Right kidney (tissue), 1 donor: ENCODE measurements around the gene SRD5A1.

Experiments used
- DNase-seq: peaks from one replicate; pipeline ENCODE4 v3.0.0-alpha.2; 2016

SRD5A1 gene

DNA sequence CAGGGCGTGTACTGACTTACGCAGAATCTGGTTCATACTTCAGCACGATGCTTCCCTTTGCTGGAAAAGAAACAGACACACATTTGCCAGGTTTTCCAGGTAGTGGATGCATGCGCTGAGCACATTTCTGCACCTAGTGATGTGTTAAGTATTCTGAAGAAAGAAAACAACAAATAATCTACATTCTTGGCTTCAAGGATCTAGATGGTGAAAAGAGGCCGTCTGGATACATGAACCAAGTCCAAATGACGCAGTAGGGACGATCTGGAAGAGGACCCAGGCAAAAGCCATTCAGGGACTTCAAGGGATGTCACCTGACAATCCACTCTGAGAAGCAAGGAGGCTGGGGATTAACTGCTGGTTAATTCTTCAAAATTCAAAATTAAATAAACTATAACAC, 30.8 kb upstream of the SRD5A1 start:
- no peak for DNase-seq

- DNase-seq = no peak
Observed at GRCh38 chr5:6603643-6604042, 29.6 kb upstream of the SRD5A1 start.

DNA sequence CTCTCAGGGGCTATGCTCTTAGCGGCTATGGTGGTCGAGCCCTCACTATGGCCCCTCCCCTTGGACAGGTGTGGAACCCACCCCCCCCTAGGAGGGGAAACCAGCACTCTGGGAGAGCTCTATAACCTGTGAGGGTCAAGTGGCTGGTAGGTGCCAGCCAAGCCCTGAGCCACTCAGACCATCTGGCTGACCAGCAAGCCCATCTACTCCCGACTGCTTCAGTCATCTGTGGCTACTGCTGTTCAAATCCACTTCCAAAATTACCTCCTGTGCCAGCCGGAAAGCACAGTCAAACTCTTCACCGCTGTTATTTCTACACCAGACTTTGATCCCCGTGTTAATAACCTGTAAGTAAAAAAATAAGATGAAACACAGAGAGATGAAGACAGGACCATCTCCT, 28.9 kb upstream of the SRD5A1 start:
- no peak for DNase-seq

- no peak for DNase-seq
Observed at GRCh38 chr5:6604946-6605345, 28.3 kb upstream of the SRD5A1 start.

DNA sequence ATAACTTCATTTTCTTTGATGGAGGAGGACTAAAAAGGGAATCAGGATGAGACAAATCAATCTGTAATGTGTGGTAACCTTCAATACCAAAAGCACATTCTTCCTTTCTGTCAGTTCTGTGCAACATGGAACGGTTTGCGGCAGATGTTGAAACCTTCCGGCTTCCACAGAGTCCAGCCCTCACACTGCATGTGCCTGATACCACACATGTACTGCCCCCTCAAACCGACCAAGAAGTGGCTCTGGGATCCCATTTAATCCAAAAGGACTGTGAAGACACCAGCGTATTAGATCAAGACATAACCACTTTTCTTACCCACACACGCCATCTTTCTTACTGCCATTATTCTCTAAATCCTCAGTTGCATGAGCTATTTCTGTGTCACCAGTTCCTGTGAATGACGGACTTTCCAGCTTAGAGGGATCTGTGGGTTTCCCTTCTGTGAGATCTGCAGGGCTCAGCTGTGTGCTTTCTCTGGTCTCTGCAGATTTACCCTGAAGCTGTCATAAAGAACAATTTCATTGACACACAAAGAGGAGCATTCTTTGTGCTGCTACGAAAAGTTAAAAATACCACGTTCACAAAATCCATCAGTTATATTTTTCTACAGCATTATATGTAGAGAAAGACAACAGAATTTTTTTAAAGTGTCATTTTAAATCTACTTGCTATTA, 26.2 kb upstream of the SRD5A1 start:
- DNase-seq = no peak

DNA sequence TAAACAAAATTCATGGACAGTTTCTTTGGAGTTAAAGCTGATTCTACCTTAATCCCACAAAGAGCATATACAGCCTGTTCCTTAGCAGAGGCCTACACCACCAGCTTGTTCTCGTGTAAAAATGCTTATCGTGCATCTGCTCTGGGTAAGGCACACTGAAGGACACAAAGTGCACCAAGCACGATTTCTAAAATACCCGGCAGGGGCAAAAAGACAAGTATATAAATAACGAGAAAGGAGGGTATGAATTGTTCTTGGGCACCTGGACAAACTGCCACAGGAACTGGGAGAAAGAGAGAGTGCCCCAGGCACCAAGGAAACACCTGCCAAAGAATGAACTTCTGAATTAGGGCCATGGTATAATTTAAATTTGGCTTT, 25.7 kb upstream of the SRD5A1 start:
- no peak for DNase-seq

- DNase-seq = no peak
Observed at GRCh38 chr5:6608016-6608415, 25.2 kb upstream of the SRD5A1 start.

GRCh38 chr5:6611334-6612256, 21.6 kb upstream of the SRD5A1 start:
- peak; percentile 9 for DNase-seq

DNA sequence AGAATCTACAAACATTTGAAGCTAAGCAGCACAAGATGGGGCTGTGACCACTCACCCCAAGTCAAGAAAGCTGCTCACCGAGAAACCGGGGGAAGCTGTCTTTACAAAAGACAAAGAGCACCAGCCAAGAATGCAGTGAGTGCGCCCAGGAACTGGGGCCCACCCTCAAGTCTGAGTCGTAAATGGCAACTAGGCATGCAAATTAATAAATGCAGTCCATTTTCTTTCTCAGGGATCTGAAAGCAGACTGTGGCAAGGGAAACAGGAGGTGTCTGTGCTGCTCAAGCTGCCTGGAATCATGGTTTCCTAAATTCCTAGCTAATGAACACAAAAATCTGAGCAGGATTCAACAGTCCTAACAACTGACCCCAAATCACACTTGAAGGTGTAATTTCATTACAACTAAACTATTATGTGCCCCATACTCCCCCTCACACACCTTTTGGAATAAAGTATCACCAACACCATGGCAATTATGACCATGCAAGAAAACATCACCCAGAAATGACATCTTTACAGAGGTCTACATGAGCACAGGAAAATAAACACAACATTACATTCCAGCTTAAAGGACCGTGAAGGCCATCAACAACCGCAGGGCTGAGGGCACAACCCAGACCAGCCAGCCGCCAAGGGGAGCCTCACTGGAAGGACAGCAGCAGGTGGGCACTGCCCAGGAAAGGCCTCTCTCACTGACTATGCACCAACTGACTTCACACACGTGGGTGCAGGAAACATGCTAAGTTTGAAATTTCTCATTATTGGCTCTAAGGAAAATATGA, 18.0 kb upstream of the SRD5A1 start:
- no peak for DNase-seq

GRCh38 chr5:6616632-6617031, 16.6 kb upstream of the SRD5A1 start:
- no peak for DNase-seq

DNA sequence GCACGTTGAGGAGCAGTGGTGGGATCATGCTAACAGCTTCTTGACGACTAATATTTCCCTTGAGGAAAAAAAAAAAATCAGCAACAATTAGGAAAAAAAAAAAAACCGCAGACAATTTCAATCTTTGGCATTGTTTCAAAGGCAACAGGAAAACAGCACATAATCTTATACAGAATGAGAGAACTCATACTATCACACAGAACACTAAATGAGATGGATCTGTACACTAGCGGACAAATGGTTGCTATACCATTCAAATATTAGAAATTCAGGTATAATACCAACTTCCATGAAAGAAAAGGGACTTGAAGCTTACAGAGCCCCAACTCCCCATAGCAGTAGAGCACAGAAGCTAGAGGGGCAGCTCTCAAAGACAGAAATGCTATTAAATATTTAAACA, 10.0 kb upstream of the SRD5A1 start:
- no peak for DNase-seq

DNA sequence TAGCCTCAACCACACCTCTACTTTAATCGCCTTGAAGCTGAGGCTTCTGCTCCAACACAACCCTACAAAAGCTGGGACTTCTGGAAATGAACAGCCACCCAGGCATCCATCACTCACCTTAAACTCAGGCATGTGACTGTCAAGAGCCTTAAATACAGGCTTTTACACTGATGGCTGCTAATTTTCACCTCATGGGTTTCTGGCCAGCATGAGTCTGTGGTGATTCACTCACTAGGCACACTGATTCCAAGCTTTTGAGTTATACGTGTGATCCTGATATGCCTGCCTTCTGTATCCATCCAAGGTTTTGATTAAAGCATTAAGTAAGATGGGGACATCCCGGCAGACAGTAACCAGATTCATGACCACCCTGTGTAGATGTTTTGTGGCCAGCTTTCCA, 9.3 kb upstream of the SRD5A1 start:
- no peak for DNase-seq

- no peak for DNase-seq
Observed at GRCh38 chr5:6626508-6626907, 6.7 kb upstream of the SRD5A1 start.

- no peak for DNase-seq
Observed at GRCh38 chr5:6631441-6631840, 1.8 kb upstream of the SRD5A1 start.

- DNase-seq = no peak
Observed at GRCh38 chr5:6632324-6632887, 834 bp upstream of the SRD5A1 start.

DNA sequence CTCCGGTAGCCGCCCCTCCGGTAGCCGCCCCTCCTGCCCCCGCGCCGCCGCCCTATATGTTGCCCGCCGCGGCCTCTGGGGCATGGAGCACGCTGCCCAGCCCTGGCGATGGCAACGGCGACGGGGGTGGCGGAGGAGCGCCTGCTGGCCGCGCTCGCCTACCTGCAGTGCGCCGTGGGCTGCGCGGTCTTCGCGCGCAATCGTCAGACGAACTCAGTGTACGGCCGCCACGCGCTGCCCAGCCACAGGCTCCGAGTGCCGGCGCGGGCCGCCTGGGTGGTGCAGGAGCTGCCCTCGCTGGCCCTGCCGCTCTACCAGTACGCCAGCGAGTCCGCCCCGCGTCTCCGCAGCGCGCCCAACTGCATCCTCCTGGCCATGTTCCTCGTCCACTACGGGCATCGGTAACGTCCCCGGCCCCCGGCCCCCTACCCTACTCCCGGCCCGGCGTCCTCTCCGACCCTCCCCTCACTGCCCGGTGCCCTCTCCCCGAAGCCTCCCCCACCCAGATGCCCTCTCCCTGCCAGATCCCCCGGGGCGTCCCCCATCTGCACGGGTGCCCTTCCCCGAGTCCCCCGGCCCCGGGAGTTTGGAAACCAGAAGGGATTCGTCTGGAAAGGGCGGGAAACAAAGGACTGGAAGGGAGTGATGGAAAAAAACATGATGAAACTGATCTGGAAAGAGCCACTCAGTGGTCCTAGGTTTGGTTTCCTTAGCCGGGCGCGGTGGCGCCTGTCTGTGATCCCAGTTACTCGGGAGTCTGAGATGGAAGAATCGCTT, 417 bp downstream of the SRD5A1 start:
- DNase-seq = peak; percentile 83

- no peak for DNase-seq
Observed at GRCh38 chr5:6634306-6634705, 1.1 kb downstream of the SRD5A1 start.

GRCh38 chr5:6634788-6635430, 1.7 kb downstream of the SRD5A1 start:
- no peak for DNase-seq

DNA sequence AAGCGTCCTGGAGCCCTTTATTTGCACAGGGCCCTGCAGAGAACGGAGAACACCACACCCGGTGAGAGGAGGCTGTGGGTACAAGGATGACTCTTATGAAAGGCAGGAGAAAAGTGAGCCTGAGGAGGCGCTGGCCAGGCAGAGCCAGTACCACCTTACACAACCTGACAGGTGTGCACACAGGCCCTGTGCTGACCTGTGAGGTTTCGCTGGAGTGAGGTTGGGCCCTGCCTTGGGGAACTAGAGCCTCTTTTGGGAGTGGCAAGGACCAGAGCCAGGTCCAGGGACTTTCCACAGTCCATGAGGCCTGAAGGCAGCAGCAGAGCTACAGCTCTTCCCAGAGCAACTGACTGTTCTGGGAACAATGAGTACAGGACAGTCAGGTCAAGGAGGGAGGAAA, 3.1 kb downstream of the SRD5A1 start:
- no peak for DNase-seq

GRCh38 chr5:6637022-6637421, 3.8 kb downstream of the SRD5A1 start:
- DNase-seq = no peak

DNA sequence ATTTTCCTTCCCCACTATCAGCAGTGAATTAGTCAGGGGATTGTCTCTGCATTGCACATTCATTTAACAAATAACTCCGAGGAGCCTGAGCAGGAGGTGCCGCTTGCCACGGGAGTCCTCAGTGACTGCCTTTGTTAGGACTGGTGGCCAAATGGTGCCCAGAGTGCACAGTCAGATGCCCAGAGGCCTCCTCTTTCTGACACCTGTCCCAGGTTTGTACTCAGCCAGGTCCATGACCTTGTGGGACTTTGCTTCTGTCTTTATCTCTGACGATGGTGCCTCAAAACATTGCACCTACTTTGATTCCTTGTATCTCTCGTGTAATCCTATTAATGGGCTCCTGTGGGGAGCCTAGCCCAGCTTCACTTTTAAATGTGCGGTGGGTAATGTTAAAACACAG, 4.3 kb downstream of the SRD5A1 start:
- DNase-seq = no peak
